SK-N-SH (cell line): ENCODE results near the gene TMEM26. TPM values are rescaled to one million over a fixed set of nuclear protein-coding genes. Genes with fewer than 3 reads are reported as not detected.

Experiments
- CTCF ChIA-PET: fragments of 300-600, 350-600 bp; formaldehyde crosslinking; extraction: SDS; loops from one replicate; lab custom pipeline; 2021; lab: Yijun Ruan, JAX
- POLR2A ChIA-PET: fragments of 350-600 bp; sonication (Branson Sonifier 250); formaldehyde crosslinking; extraction: SDS; loops from one replicate; lab custom pipeline; 2020; ENCODE audit warnings: antibody characterized with exemption, inconsistent platforms; lab: Yijun Ruan, JAX
- DNase-seq: peaks from one replicate; pipeline ENCODE4 v3.0.0; 2012
- H2AFZ ChIP-seq: fragments of 200-600 bp; sonication (generic); 2 replicates; pipeline ENCODE4 v1.8.1; 2016; ENCODE audit warnings: antibody characterized with exemption, mild to moderate bottlenecking, low read depth
- H3F3A ChIP-seq: fragments of 200-600 bp; sonication (generic); replicated peaks from 2 replicates; pipeline ENCODE3; 2016; ENCODE audit warnings: antibody characterized with exemption, mild to moderate bottlenecking; ENCODE audit not compliant: insufficient read depth
- H3K27ac ChIP-seq, 2 experiments: fragments of 200-500 bp in 1 of 2; fragments of 200-600 bp in 1 of 2; sonication (Bioruptor generic) in 1 of 2; sonication (generic), shearing (Covaris generic) in 1 of 2; 2 replicates each; pipeline versions ENCODE4 v1.5.1 to v1.6.1; 2014 to 2016; ENCODE audit warnings: low read depth in 2 of 2, inconsistent platforms in 1 of 2, low read length in 1 of 2, mild to moderate bottlenecking in 1 of 2, mixed read lengths in 1 of 2
- H3K27me3 ChIP-seq: fragments of 200-600 bp; sonication (generic), shearing (Covaris generic); 2 replicates; pipeline ENCODE4 v1.6.1; 2016; ENCODE audit warnings: mixed run types; ENCODE audit not compliant: insufficient read depth
- H3K36me3 ChIP-seq, 2 experiments: fragments of 200-500 bp in 1 of 2; fragments of 200-600 bp in 1 of 2; sonication (Bioruptor generic) in 1 of 2; sonication (generic) in 1 of 2; replicated peaks in 1 of 2; 2 replicates each; pipeline versions ENCODE3 to v1.5.1; 2014 to 2016; ENCODE audit warnings: low read length in 1 of 2, mild to moderate bottlenecking in 1 of 2; ENCODE audit not compliant: insufficient read depth in 2 of 2, control insufficient read depth in 1 of 2
- H3K4me1 ChIP-seq, 2 experiments: fragments of 200-500 bp in 1 of 2; fragments of 200-600 bp in 1 of 2; sonication (Bioruptor generic) in 1 of 2; sonication (generic), shearing (Covaris generic) in 1 of 2; 2 replicates each; pipeline versions ENCODE4 v1.5.1 to v1.6.1; 2014 to 2016; ENCODE audit warnings: low read depth in 1 of 2, low read length in 1 of 2, mixed run types in 1 of 2; ENCODE audit not compliant: insufficient read depth in 2 of 2, control insufficient read depth in 1 of 2
- H3K4me2 ChIP-seq: fragments of 200-600 bp; sonication (generic), shearing (Covaris generic); 2 replicates; pipeline ENCODE4 v1.6.1; 2017; ENCODE audit warnings: mixed run types
- H3K4me3 ChIP-seq, 2 experiments: fragments of 200-500 bp in 1 of 2; fragments of 200-600 bp in 1 of 2; sonication (Bioruptor generic) in 1 of 2; sonication (generic), shearing (Covaris generic) in 1 of 2; 2 replicates each; pipeline versions ENCODE4 v1.5.1 to v1.8.1; 2014 to 2016; ENCODE audit warnings: low read depth in 2 of 2, inconsistent platforms in 1 of 2, low read length in 1 of 2, mild to moderate bottlenecking in 1 of 2, mixed read lengths in 1 of 2, moderate library complexity in 1 of 2
- H3K79me2 ChIP-seq: fragments of 200-600 bp; sonication (generic); 2 replicates; pipeline ENCODE4 v1.8.1; 2017; ENCODE audit warnings: mild to moderate bottlenecking; ENCODE audit not compliant: insufficient read depth
- H3K9ac ChIP-seq: fragments of 200-600 bp; sonication (generic); 2 replicates; pipeline ENCODE4 v1.6.1; 2017; ENCODE audit warnings: mixed run types
- H3K9me2 ChIP-seq: fragments of 200-600 bp; sonication (generic); 2 replicates; pipeline ENCODE4 v1.6.1; 2017; ENCODE audit warnings: mixed run types
- H3K9me3 ChIP-seq: fragments of 200-600 bp; sonication (generic); 2 replicates; pipeline ENCODE4 v1.6.1; 2017; ENCODE audit warnings: mixed run types, mild to moderate bottlenecking, moderate library complexity
- H4K20me1 ChIP-seq: fragments of 200-600 bp; sonication (generic); 2 replicates; pipeline ENCODE4 v1.6.1; 2017; ENCODE audit warnings: mild to moderate bottlenecking, mixed run types; ENCODE audit not compliant: insufficient read depth
- EP300 ChIP-seq, 2 experiments: IDR thresholded peaks; 2 replicates each; pipeline versions ENCODE4 v1.4.0 to v1.6.1; 2012; ENCODE audit warnings: borderline replicate concordance in 1 of 2, low read depth in 1 of 2, low read length in 1 of 2
- EZH2phosphoT487 ChIP-seq: fragments of 200-600 bp; sonication (generic); IDR thresholded peaks from 2 replicates; pipeline ENCODE4 v1.6.1; 2017; ENCODE audit warnings: low read depth, mixed run types, mild to moderate bottlenecking, antibody characterized with exemption, moderate library complexity, borderline replicate concordance
- FOSL2 ChIP-seq: IDR thresholded peaks from 2 replicates; pipeline ENCODE4 v1.4.0; 2012; ENCODE audit warnings: low read depth, mild to moderate bottlenecking, moderate library complexity, borderline replicate concordance
- FOXJ3 ChIP-seq: sonication (generic); formaldehyde crosslinking; IDR thresholded peaks from 2 replicates; pipeline ENCODE4 v1.5.1; 2020; ENCODE audit warnings: mild to moderate bottlenecking, missing genetic modification reagents
- JUND ChIP-seq: IDR thresholded peaks from 2 replicates; pipeline ENCODE4 v1.4.0; 2012
- MEF2A ChIP-seq: IDR thresholded peaks from 2 replicates; pipeline ENCODE4 v1.4.0; 2012; ENCODE audit warnings: low read depth, borderline replicate concordance
- NFIC ChIP-seq: IDR thresholded peaks from 2 replicates; pipeline ENCODE4 v1.4.0; 2012; ENCODE audit warnings: borderline replicate concordance
- NRF1 ChIP-seq: IDR thresholded peaks from 2 replicates; pipeline ENCODE4 v1.6.1; 2012; ENCODE audit warnings: low read depth, mild to moderate bottlenecking, low read length
- RAD21 ChIP-seq: IDR thresholded peaks from 2 replicates; pipeline ENCODE4 v1.6.1; 2012; ENCODE audit warnings: mild to moderate bottlenecking, low read length
- RXRA ChIP-seq: IDR thresholded peaks from 2 replicates; pipeline ENCODE4 v1.4.0; 2012; ENCODE audit warnings: low read depth, mild to moderate bottlenecking, borderline replicate concordance
- SIN3A ChIP-seq: IDR thresholded peaks from 2 replicates; pipeline ENCODE4 v1.6.1; 2012; ENCODE audit warnings: low read depth, mild to moderate bottlenecking, low read length, moderate library complexity, borderline replicate concordance
- SMC3 ChIP-seq: IDR thresholded peaks from 2 replicates; pipeline ENCODE4 v1.6.1; 2012; ENCODE audit warnings: low read depth, low read length, improper control_type of control experiment
- TAF1 ChIP-seq: IDR thresholded peaks from 2 replicates; pipeline ENCODE4 v1.6.1; 2012; ENCODE audit warnings: low read depth, mild to moderate bottlenecking, low read length, moderate library complexity, borderline replicate concordance
- TEAD4 ChIP-seq: IDR thresholded peaks from 2 replicates; pipeline ENCODE4 v1.4.0; 2012; ENCODE audit warnings: mild to moderate bottlenecking, borderline replicate concordance; ENCODE audit not compliant: insufficient read depth
- WGBS: methylation state at CpG from one replicate; pipeline ENCODE4 v1.1.6; 2017; ENCODE audit warnings: low lambda C conversion rate; 5-methylcytosine and 5-hydroxymethylcytosine counted together
- polyA plus RNA-seq, 3 experiments: library from polyadenylated mRNA; depleted of rRNA; stranded (reverse); fragments of >200 nt; gene quantifications; 2 replicates each; pipeline ENCODE4 v1.2.3, GENCODE V29; 2012
- TF ChIP-seq, protein P1 (sequence below): fragments of 150-350 bp; IDR thresholded peaks from 2 replicates; pipeline ENCODE4 v1.6.1; 2017; ENCODE audit warnings: antibody characterized with exemption, low read length, low read depth, borderline replicate concordance
- TF ChIP-seq, protein P2 (sequence below): IDR thresholded peaks from 2 replicates; pipeline ENCODE4; 2012
- TF ChIP-seq, protein P3 (sequence below): IDR thresholded peaks from 2 replicates; pipeline ENCODE4 v1.6.1; 2012; ENCODE audit warnings: mild to moderate bottlenecking, low read depth, low read length, moderate library complexity
- TF ChIP-seq, protein P4 (sequence below): IDR thresholded peaks from 2 replicates; pipeline ENCODE4 v1.4.0; 2012; ENCODE audit warnings: low read depth, borderline replicate concordance

Gene TMEM26
- polyA plus RNA-seq, 1 of the 3 experiments (the other 2 are of a cell fraction): 0.05 TPM

DNA sequence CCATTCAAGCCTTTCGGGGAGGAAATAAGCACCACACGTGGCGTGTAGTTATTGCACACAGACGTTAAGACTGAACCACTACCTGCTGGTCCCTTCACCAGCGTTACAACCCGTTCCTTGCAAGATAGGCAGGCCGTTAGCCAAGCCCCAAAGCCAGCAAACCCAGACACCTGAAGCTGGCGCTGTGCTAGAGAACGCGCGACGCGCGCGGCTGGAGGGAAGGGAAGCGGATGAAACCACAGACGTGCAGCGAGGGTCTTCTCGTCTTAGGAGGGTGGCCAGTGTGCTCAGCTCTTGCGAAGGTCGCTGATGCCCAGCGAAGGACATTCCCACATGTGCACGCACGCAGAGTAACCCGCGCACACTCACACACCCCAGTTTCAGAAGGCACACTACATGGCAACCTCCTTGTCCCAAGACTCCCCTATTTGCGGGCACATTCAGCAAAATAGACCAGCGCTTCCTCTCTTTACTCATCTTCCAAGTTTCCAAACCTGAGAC, 980 bp downstream of the TMEM26 start:
- H3K9ac ChIP-seq: no peak overlapping the region
- peaks cover 0 to 12% of the 10 kb centered on the region in 2 experiments; a peak in 2 of 4 replicates for H3K4me1 ChIP-seq
- H3K9me2 ChIP-seq: no peaks in the 10 kb centered on the region
- no peaks in the 10 kb centered on the region for H4K20me1 ChIP-seq
- no peak overlapping the region for H3K27ac ChIP-seq
- H3K27me3 ChIP-seq: no peaks in the 10 kb centered on the region
- H3K9me3 ChIP-seq: no peaks in the 10 kb centered on the region
- H3K4me2 ChIP-seq: peak overlapping the region; percentile 80
- H3K4me3 ChIP-seq: peak overlapping the region; percentile 61 to 66
- H3K36me3 ChIP-seq: no peaks in the 10 kb centered on the region
- POLR2A ChIA-PET: no interaction called here
- H3F3A ChIP-seq: no peaks in the 10 kb centered on the region
- H2AFZ ChIP-seq: peak overlapping the region; percentile 86; the same call in 1 of the 2 replicates
- H3K79me2 ChIP-seq: no peaks in the 10 kb centered on the region
- CTCF ChIA-PET: no interaction called here
- TF ChIP-seq TEAD4 (no peak), NFIC (peak; percentile 5; the same call in 1 of the 2 replicates)
- 50% methylated on average over 28 of the region's 28 CpGs for WGBS
- peak; percentile 50 for DNase-seq

DNA sequence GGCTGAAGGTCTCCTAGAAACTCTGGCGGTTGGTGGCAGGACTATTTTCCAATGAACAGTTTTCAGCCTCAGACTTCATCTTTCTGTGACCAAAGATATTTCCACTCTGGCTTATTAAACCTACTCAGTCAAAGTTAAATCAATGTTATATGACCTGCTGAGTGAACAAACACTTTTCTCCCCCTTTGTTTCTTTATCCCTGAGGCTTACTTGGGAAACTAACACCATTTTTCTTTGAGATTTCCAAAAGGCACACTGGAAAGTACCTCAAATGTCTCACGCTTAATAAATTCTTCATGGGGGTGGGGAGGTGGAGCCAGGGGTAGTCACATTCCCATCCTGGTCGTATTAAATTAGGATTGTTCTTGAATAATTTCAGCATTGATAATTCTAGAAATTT, 1.8 kb downstream of the TMEM26 start:
- H3K36me3 ChIP-seq: no peaks in the 10 kb centered on the region
- H3K4me1 ChIP-seq: peaks cover 0 to 12% of the 10 kb centered on the region in 2 experiments; a peak in 2 of 4 replicates
- H3F3A ChIP-seq: no peaks in the 10 kb centered on the region
- no peak overlapping the region for H3K9ac ChIP-seq
- no peaks in the 10 kb centered on the region for H3K9me3 ChIP-seq
- DNase-seq: no peak
- H3K79me2 ChIP-seq: no peaks in the 10 kb centered on the region
- H3K27me3 ChIP-seq: no peaks in the 10 kb centered on the region
- no peak for TF ChIP-seq TEAD4
- no peak for TF ChIP-seq SMC3
- no peak for TF ChIP-seq JUND
- TF ChIP-seq, protein P1, sequence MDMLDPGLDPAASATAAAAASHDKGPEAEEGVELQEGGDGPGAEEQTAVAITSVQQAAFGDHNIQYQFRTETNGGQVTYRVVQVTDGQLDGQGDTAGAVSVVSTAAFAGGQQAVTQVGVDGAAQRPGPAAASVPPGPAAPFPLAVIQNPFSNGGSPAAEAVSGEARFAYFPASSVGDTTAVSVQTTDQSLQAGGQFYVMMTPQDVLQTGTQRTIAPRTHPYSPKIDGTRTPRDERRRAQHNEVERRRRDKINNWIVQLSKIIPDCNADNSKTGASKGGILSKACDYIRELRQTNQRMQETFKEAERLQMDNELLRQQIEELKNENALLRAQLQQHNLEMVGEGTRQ: no peak
- no peak for TF ChIP-seq EZH2phosphoT487
- TF ChIP-seq, protein P2, sequence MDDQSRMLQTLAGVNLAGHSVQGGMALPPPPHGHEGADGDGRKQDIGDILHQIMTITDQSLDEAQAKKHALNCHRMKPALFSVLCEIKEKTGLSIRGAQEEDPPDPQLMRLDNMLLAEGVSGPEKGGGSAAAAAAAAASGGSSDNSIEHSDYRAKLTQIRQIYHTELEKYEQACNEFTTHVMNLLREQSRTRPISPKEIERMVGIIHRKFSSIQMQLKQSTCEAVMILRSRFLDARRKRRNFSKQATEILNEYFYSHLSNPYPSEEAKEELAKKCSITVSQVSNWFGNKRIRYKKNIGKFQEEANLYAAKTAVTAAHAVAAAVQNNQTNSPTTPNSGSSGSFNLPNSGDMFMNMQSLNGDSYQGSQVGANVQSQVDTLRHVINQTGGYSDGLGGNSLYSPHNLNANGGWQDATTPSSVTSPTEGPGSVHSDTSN: no peak
- no peak for TF ChIP-seq EP300 (IDR thresholded peaks at IDR 0.05; ENCODE audit: borderline replicate concordance in 1 of 2, low read depth in 1 of 2, low read length in 1 of 2)
- TF ChIP-seq, protein P3, sequence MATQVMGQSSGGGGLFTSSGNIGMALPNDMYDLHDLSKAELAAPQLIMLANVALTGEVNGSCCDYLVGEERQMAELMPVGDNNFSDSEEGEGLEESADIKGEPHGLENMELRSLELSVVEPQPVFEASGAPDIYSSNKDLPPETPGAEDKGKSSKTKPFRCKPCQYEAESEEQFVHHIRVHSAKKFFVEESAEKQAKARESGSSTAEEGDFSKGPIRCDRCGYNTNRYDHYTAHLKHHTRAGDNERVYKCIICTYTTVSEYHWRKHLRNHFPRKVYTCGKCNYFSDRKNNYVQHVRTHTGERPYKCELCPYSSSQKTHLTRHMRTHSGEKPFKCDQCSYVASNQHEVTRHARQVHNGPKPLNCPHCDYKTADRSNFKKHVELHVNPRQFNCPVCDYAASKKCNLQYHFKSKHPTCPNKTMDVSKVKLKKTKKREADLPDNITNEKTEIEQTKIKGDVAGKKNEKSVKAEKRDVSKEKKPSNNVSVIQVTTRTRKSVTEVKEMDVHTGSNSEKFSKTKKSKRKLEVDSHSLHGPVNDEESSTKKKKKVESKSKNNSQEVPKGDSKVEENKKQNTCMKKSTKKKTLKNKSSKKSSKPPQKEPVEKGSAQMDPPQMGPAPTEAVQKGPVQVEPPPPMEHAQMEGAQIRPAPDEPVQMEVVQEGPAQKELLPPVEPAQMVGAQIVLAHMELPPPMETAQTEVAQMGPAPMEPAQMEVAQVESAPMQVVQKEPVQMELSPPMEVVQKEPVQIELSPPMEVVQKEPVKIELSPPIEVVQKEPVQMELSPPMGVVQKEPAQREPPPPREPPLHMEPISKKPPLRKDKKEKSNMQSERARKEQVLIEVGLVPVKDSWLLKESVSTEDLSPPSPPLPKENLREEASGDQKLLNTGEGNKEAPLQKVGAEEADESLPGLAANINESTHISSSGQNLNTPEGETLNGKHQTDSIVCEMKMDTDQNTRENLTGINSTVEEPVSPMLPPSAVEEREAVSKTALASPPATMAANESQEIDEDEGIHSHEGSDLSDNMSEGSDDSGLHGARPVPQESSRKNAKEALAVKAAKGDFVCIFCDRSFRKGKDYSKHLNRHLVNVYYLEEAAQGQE: no peak
- TF ChIP-seq RAD21: no peak
- TF ChIP-seq FOXJ3: no peak
- TF ChIP-seq NRF1: no peak
- TF ChIP-seq TAF1: no peak
- TF ChIP-seq NFIC: no peak
- no peak for TF ChIP-seq SIN3A
- TF ChIP-seq FOSL2: no peak
- no peak for TF ChIP-seq RXRA
- TF ChIP-seq, protein P4, sequence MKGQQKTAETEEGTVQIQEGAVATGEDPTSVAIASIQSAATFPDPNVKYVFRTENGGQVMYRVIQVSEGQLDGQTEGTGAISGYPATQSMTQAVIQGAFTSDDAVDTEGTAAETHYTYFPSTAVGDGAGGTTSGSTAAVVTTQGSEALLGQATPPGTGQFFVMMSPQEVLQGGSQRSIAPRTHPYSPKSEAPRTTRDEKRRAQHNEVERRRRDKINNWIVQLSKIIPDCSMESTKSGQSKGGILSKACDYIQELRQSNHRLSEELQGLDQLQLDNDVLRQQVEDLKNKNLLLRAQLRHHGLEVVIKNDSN: no peak
- TF ChIP-seq MEF2A: no peak
- ChIA-PET CTCF (no interaction called here), POLR2A (no interaction called here)
- H3K27ac ChIP-seq: no peak overlapping the region
- no peak overlapping the region for H3K4me3 ChIP-seq
- 90% methylated on average over 3 of the region's 3 CpGs for WGBS
- H3K9me2 ChIP-seq: no peaks in the 10 kb centered on the region
- no peak overlapping the region for H2AFZ ChIP-seq
- no peak overlapping the region for H3K4me2 ChIP-seq
- H4K20me1 ChIP-seq: no peaks in the 10 kb centered on the region
